GM19238 (cell line): ENCODE measurements around the gene TNS3.

ENCODE experiments used
- DNase-seq: peaks from one replicate; pipeline ENCODE4 v3.0.0; 2011; ENCODE audit warnings: low spot score; ENCODE audit not compliant: insufficient read length

TNS3 gene

DNA sequence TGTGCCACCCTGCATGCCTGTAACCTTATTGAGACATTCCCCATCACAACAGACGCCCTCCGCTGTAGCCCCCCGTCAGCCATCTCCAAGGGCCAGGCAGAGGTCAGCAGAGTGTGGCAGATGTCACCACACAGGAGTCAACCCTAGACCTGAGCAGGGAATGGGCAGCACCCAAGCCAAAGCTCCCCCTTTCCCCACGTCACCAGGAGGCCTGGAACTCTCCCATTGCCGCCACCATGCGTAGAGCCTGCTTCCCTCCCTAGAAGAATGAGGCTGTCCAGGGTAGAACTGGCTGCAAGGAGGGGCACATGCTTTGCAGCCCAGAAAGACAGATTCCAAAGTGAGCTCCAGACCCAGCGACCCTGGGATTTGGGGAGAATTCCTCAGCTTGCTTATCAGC is 342.9 kb downstream of the TNS3 start:
- no peak for DNase-seq

DNA sequence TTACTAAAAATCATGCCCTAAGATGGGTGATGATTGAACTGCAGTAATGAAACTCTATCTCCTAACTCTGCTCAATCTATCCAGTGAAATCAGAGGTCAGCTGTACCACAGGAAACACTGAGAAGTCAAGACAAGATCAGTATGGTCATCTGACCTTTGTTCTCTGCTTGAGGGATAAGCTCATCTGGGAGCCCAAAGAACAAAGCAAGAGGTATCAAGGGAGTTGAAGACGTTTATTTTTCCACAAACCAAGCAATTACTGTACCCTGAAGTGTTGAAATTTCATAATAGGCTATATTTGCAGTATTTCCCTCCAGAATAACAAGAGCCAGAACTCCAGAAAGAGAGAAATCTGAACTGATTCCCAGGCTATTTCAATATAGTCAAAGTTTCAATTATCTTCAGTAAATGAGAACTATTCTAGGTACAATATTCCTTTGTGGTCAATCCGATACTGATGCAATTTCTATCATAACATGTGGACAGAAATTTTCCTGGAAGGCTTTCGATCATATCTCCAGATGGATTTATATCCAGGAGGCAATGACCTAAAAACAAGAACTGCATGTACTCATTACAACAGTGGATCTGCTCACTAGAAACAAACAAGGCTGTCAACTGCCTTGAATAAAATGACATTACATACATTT is 345.3 kb downstream of the TNS3 start:
- no peak for DNase-seq

DNA sequence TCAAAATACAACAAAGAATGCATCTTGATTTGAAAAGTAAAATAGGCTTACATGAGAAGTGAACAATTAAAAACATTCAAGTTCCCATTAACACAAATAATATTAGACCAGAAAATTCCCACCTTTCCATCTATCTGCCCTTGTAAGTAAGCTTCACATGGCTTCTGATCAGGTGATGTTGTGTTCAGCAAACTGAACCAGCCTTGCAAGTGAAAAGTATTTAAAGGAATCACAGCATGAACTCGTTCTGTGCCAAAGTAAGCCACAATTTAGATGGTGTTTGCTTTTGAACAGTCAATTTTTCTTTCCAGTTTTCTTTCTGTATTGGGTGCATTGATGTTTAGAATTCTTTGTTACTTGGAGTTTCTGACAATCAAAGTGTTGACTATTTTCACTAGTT is 347.9 kb downstream of the TNS3 start:
- DNase-seq = no peak

DNA sequence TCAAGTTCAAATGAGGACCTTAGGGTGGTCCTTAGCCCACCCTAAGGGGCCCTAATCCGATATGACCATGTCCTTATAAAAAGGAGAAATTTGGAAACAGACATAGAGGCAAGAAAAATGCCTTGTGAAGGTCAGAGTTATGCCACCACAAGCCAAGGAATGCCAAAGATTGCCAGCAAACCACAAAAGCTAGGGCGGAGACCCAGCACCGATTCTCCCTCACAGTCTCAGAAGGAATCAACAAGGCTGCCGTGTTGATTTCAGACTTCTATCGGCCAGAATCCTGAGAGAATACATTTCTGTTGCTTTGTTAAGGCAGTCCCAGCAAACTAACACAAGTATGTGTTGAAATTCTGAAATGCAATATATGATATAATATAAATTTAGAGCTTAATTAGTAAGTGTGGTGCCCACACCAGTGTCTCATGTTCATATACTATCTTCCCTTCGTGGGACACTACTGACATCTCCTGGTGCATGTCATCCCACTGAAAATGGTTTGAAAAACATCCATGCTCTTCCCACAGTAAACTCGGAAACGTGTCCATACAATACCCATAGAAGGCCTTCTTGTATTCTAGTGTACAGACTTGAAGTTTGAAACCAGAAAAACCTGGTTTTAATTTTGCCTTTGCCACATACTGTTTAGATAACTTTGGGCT is 349.0 kb downstream of the TNS3 start:
- DNase-seq = no peak

DNA sequence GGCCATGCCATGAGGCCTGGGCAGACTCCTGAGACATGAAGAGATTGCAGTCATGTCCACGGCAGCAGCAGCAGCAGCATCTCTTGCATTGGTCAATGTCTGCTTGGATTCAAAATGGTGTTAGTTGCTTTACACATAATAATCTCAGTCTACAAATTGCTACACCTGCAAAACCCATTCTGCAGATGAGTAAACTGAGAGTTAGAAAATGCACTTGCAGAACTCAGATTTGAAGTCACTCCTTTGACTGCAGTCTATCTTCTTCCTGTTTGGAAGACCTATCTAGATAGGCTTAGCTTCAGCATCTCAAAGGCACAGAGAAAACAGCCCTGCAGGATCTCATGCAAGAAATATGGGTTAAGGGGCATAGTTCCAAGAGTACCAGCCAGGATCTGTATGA is 350.3 kb downstream of the TNS3 start:
- DNase-seq = no peak

DNA sequence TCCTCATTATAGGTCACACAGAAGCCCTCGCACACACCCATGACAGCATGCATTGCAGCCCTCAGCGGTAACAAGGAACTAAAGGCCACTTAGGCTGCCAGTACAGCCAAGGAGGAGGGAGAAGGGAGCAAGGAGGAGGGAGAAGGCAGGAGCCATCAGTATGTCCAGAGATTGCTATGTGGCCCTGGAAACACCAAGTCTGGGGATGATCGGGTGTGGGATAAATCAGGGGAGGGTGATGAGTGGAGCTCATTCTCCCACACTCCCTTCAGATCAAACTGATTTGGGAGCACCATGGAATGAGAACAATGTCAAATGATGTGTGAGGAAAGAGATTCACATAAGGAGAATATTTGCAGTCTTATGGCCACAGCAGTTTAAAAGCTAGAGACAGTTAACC is 350.9 kb downstream of the TNS3 start:
- DNase-seq = no peak

DNA sequence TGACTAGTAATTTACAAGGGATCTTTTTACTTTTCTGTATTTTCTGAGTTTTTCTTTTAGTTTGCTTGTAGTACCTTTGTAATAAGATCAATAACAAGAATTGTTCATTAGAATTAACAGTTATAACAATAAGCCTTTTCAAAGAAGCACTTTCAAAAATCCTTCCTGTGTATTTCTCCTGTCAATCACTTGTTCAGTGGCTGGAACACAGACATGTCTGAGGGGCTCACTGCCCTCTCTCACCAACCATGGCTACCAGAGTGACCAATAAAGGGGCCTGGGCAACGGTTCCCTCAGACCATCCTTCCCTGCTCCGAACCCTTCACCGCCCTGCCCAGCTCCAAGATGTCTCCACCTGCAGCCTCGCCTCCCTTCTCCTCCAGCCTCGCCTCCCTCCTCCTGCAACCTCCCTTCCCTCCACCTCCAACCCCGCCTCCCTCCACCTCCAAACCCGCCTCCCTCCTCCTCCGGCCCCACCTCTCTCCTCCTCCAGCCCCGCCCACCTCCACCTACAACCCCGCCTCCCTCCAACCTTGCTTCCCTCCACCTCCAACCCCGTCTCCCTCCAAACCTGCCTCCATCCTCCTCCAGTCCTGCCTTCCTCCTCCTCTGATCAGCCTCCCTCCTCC is 353.4 kb downstream of the TNS3 start:
- no peak for DNase-seq

DNA sequence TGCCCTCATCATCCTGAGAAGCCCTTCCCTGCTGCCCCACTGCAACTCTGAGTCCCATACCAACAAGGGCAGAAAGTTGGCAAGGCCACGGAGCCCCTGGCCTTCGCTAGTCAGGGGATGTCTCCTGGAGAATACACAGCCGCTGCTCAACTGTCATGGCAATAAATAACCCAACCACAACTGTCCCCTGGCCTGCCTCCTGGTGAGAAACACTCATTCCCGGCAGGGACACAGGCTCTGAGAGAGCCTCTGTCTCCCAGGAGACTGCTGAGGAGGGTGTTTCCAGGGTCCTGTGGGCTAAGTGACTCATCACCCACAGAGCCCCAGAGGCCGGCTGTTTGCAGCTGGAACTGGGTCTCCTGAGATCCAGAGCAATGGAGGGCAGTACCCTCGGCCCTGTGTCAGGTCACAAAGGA is 354.1 kb downstream of the TNS3 start:
- peak; percentile 42 for DNase-seq

DNA sequence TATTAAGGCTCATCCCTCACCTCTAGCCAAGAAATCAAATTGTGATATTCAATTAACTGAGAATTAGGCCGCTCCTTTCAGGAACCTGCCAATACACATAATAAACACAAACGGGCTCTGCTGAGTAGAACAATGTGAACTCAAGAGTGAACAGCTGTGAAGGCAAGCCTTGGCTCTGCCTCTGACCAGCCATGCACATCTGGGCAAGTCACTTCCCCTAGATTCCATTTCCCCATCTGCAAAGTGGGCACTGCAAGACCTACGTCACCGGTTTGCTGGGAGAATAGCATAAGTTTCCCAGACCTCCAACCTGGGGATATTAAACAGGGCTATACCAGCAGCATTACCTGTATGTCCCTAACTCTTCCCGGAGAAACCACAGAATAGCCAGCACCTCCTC is 355.2 kb downstream of the TNS3 start:
- no peak for DNase-seq

DNA sequence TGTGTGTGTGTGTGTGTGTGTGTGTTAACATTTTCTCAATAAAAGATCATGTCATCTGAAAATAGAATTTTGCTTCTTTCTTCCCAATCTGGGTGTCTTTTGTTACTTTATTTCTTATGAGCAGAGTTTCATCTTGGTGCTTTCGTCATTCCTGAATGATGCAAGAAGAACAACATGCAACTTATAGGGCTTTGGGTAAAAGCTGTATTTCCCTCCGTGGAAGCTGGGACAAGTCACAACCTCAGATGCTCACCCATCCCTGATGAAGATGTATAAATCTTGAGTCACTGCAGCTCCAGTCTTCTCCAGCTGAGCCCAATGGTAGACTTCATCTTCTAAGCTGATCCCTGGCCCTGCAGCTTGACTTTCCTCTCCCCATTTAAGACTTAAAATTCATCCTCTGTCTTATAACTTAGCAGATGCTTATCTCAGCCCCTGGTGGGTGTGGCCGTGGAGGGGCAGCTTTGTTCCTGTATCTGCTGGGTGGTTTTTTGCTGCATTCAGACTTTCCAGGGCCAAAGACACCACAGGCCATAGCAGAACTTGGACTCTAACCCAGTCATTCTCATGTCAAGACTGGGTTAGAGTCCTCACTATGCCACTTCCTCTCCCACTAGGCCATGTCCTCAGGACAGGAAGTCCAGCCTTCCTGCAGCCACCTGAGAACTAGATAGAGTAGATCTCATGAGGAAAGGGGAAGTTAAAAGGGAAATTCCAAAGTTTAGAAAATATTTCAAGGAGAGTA is 356.4 kb downstream of the TNS3 start:
- DNase-seq = no peak
